HCT116 (cell line): Measurements from ENCODE around the gene ARFRP1. TPM values are rescaled to one million over a fixed set of nuclear protein-coding genes. Genes with fewer than 3 reads are reported as not detected.

Experiments
- ATAC-seq: fragments of 200-7000 bp; cut with Tn5 transposase; 2 replicates; pipeline ENCODE4 v1.9.1; 2020; ENCODE audit warnings: mild to moderate bottlenecking, moderate library complexity
- BruUV-seq: library from RNA; stranded (reverse); fragments of 400-500 nt; replicated peaks from 2 replicates; lab custom pipeline; 2021; lab: Mats Ljungman, UMichigan
- CTCF ChIA-PET: fragments of 300-600 bp; sonication (Branson Sonifier 250); formaldehyde crosslinking; loops from one replicate; lab custom pipeline; 2021; ENCODE audit warnings: antibody characterized with exemption; lab: Charles Lee
- POLR2A ChIA-PET: fragments of 300-600, 350-600 bp; sonication (Branson Sonifier 250); formaldehyde crosslinking; loops from one replicate; lab custom pipeline; 2021; ENCODE audit warnings: antibody characterized with exemption; lab: Charles Lee
- RAD21 ChIA-PET, 2 experiments: fragments of 300-600 bp; sonication (Branson Sonifier 250); formaldehyde crosslinking; loops; one replicate each; lab custom pipeline; 2023; ENCODE audit warnings: low total read pairs in 2 of 2; ENCODE audit not compliant: uncharacterized antibody in 2 of 2, unreplicated experiment in 2 of 2, low non-redundant PET in 1 of 2; lab: Charles Lee
- DNase-seq: peaks from one replicate; pipeline ENCODE4 v3.0.0-alpha.2; 2010; ENCODE audit warnings: low read depth, low spot score
- H2AFZ ChIP-seq: fragments of 200-600 bp; shearing (Covaris generic), sonication (generic); 2 replicates; pipeline ENCODE4 v1.6.1; 2017; ENCODE audit warnings: low read depth, mixed run types, mixed read lengths, antibody characterized with exemption, low read length; ENCODE audit not compliant: poor library complexity, severe bottlenecking
- H3K27ac ChIP-seq: 2 replicates; pipeline ENCODE4 v1.5.1; 2012; ENCODE audit warnings: low read depth, low read length
- H3K27me3 ChIP-seq: fragments of 200-600 bp; sonication (generic); 2 replicates; pipeline ENCODE4 v1.6.1; 2016; ENCODE audit warnings: mixed run types, low read length, mixed read lengths; ENCODE audit not compliant: insufficient read depth
- H3K36me3 ChIP-seq, 2 experiments: fragments of 200-500 bp in 1 of 2; fragments of 200-600 bp in 1 of 2; sonication (Bioruptor generic) in 1 of 2; sonication (generic) in 1 of 2; 2 replicates each; pipeline versions ENCODE4 v1.5.1 to v1.6.1; 2014 to 2016; ENCODE audit warnings: low read length in 2 of 2, inconsistent platforms in 1 of 2, mixed read lengths in 1 of 2, mixed run types in 1 of 2; ENCODE audit not compliant: insufficient read depth in 2 of 2, control insufficient read depth in 1 of 2
- H3K4me1 ChIP-seq, 2 experiments: fragments of 200-600 bp in 1 of 2; sonication (generic) in 1 of 2; 2 replicates each; pipeline versions ENCODE4 v1.5.1 to v1.6.1; 2012 to 2017; ENCODE audit warnings: low read length in 2 of 2, inconsistent platforms in 1 of 2, mild to moderate bottlenecking in 1 of 2, mixed read lengths in 1 of 2, mixed run types in 1 of 2, moderate library complexity in 1 of 2; ENCODE audit not compliant: insufficient read depth in 2 of 2, control insufficient read depth in 1 of 2
- H3K4me2 ChIP-seq: fragments of 200-600 bp; sonication (generic); 2 replicates; pipeline ENCODE4 v1.6.1; 2017; ENCODE audit warnings: mixed run types, low read length, mixed read lengths
- H3K4me3 ChIP-seq, 2 experiments: fragments of 200-600 bp in 1 of 2; sonication (generic) in 1 of 2; replicated peaks in 1 of 2; 2 replicates each; pipeline ENCODE4 v1.5.1; 2011 to 2016; ENCODE audit warnings: low read length in 2 of 2, control low read depth in 1 of 2, low read depth in 1 of 2, mild to moderate bottlenecking in 1 of 2, mixed read lengths in 1 of 2, mixed run types in 1 of 2
- H3K79me2 ChIP-seq: fragments of 200-600 bp; sonication (generic); 2 replicates; pipeline ENCODE4 v1.6.1; 2017; ENCODE audit warnings: mild to moderate bottlenecking, mixed run types, low read length, moderate library complexity, mixed read lengths; ENCODE audit not compliant: insufficient read depth
- H3K9ac ChIP-seq: fragments of 200-600 bp; sonication (generic); 2 replicates; pipeline ENCODE4 v1.6.1; 2016; ENCODE audit warnings: low read length, mixed read lengths
- H3K9me2 ChIP-seq: fragments of 200-600 bp; sonication (generic), shearing (Covaris generic); 2 replicates; pipeline ENCODE4 v1.6.1; 2017; ENCODE audit warnings: mixed run types, mild to moderate bottlenecking, moderate library complexity; ENCODE audit not compliant: insufficient read depth
- H3K9me3 ChIP-seq, 2 experiments: fragments of 200-500 bp in 1 of 2; fragments of 200-600 bp in 1 of 2; sonication (Bioruptor generic) in 1 of 2; sonication (generic) in 1 of 2; 2 replicates each; pipeline ENCODE4 v1.6.1; 2014 to 2017; ENCODE audit warnings: low read length in 2 of 2, mixed read lengths in 2 of 2, inconsistent platforms in 1 of 2, low read depth in 1 of 2, mild to moderate bottlenecking in 1 of 2, mixed run types in 1 of 2, moderate library complexity in 1 of 2; ENCODE audit not compliant: control insufficient read depth in 1 of 2, insufficient read depth in 1 of 2
- H4K20me1 ChIP-seq: fragments of 200-600 bp; sonication (generic), shearing (Covaris generic); 2 replicates; pipeline ENCODE4 v1.6.1; 2017; ENCODE audit warnings: mixed run types, mild to moderate bottlenecking, moderate library complexity; ENCODE audit not compliant: insufficient read depth
- ATF3 ChIP-seq: IDR thresholded peaks from 2 replicates; pipeline ENCODE4 v1.6.1; 2012
- CBX3 ChIP-seq: IDR thresholded peaks from 2 replicates; pipeline ENCODE4 v1.6.1; 2012; ENCODE audit warnings: low read depth
- CEBPB ChIP-seq: IDR thresholded peaks from 2 replicates; pipeline ENCODE4 v1.6.1; 2012; ENCODE audit warnings: low read depth
- CTCF ChIP-seq, 3 experiments: fragments of 200-600 bp in 1 of 3; sonication (generic) in 1 of 3; IDR thresholded peaks in 2 of 3; conservative IDR thresholded peaks in 1 of 3; 2 replicates each; pipeline ENCODE4 v1.5.1; 2012 to 2017; ENCODE audit warnings: low read depth in 2 of 3, low read length in 2 of 3, antibody characterized with exemption in 1 of 3, borderline replicate concordance in 1 of 3, control low read depth in 1 of 3, mild to moderate bottlenecking in 1 of 3, mixed read lengths in 1 of 3, mixed run types in 1 of 3, moderate library complexity in 1 of 3; ENCODE audit not compliant: insufficient read depth in 1 of 3
- ELF1 ChIP-seq: IDR thresholded peaks from 2 replicates; pipeline ENCODE4 v1.6.1; 2012; ENCODE audit warnings: low read depth, borderline replicate concordance
- EZH2 ChIP-seq: fragments of 200-600 bp; sonication (generic); IDR thresholded peaks from 2 replicates; pipeline ENCODE4 v1.6.1; 2017; ENCODE audit warnings: antibody characterized with exemption, mixed run types
- FOSL1 ChIP-seq: IDR thresholded peaks from 2 replicates; pipeline ENCODE4 v1.6.1; 2012; ENCODE audit warnings: low read depth
- JUND ChIP-seq: IDR thresholded peaks from 2 replicates; pipeline ENCODE4 v1.6.1; 2012
- MAX ChIP-seq: IDR thresholded peaks from 2 replicates; pipeline ENCODE4 v1.6.1; 2012
- RAD21 ChIP-seq: IDR thresholded peaks from 2 replicates; pipeline ENCODE4 v1.6.1; 2012; ENCODE audit warnings: low read depth, mild to moderate bottlenecking
- SIN3A ChIP-seq: IDR thresholded peaks from 2 replicates; pipeline ENCODE4 v1.6.1; 2012; ENCODE audit warnings: low read depth
- SP1 ChIP-seq: IDR thresholded peaks from 2 replicates; pipeline ENCODE4 v1.6.1; 2012; ENCODE audit warnings: low read depth
- SRF ChIP-seq: IDR thresholded peaks from 2 replicates; pipeline ENCODE4 v1.6.1; 2012; ENCODE audit warnings: low read depth
- YY1 ChIP-seq: IDR thresholded peaks from 2 replicates; pipeline ENCODE4 v1.6.1; 2011; ENCODE audit warnings: low read length, low read depth, moderate library complexity, mild to moderate bottlenecking; ENCODE audit not compliant: insufficient replicate concordance; ENCODE audit errors: extremely low read depth
- ZBTB33 ChIP-seq: IDR thresholded peaks from 2 replicates; pipeline ENCODE4 v1.6.1; 2011; ENCODE audit warnings: mild to moderate bottlenecking, low read length, moderate library complexity; ENCODE audit not compliant: insufficient replicate concordance; ENCODE audit errors: extremely low read depth
- ZFX ChIP-seq: fragments of 450-650 bp; IDR thresholded peaks from 2 replicates; pipeline ENCODE4 v1.6.1; 2017
- intact Hi-C: fragments of 100-400 bp; cut with micrococcal nuclease; formaldehyde crosslinking; loops from 2 replicates; pipeline ENCODE4 v1.10.0; 2022
- total RNA-seq: library from RNA; stranded (reverse); gene quantifications from one replicate; pipeline ENCODE4 v1.2.1, GENCODE V29; 2021; ENCODE audit not compliant: unreplicated experiment

ARFRP1 gene
- total RNA-seq, 1 experiment from 2014 or later, result 53.7 TPM

GRCh38 chr20:63709149-63709527 lies 1.4 kb upstream of the ARFRP1 start:
- Histone ChIP-seq H2AFZ (no peak overlapping the region), H3K9me2 (no peaks in the 10 kb centered on the region), H3K4me2 (peak overlapping the region; percentile 95), H3K79me2 (peaks cover 89% of the 10 kb centered on the region), H3K27me3 (no peaks in the 10 kb centered on the region), H3K9ac (peak overlapping the region; percentile 96), H3K27ac (no peak overlapping the region), H4K20me1 (no peaks in the 10 kb centered on the region), H3K36me3 (peaks cover 15 to 55% of the 10 kb centered on the region in 2 experiments), H3K9me3 (peaks cover 0 to 6% of the 10 kb centered on the region in 2 experiments; a peak in 1 of 4 replicates), H3K4me1 (peaks cover 13 to 21% of the 10 kb centered on the region in 2 experiments), H3K4me3 (peak overlapping the region; percentile 85 to 96)
- no peak for DNase-seq
- intact Hi-C loops, result loop anchor here (10.0 kb wide), 1 partner anchor 346 kb away; no protein-coding TSS in a partner anchor
- TF ChIP-seq ZBTB33, result no peak
- no peak for TF ChIP-seq ELF1
- TF ChIP-seq JUND, result no peak
- no peak for TF ChIP-seq SP1
- no peak for TF ChIP-seq EZH2
- no peak for TF ChIP-seq RAD21
- TF ChIP-seq CTCF (IDR thresholded peaks at IDR 0.05 in 2 of 3, conservative IDR thresholded peaks at IDR 0.05 in 1 of 3; ENCODE audit: borderline replicate concordance in 1 of 3, insufficient read depth in 1 of 3, low read depth in 2 of 3, low read length in 2 of 3), result no peak
- no peak for TF ChIP-seq ZFX
- no peak for TF ChIP-seq SIN3A
- TF ChIP-seq MAX, result no peak
- TF ChIP-seq CEBPB, result no peak
- TF ChIP-seq YY1, result no peak
- no peak for TF ChIP-seq CBX3
- TF ChIP-seq ATF3, result no peak
- no peak for TF ChIP-seq SRF
- TF ChIP-seq FOSL1, result no peak
- ChIA-PET POLR2A (interaction anchor here (1.7 to 2.2 kb wide), 2 partner anchors 32 to 156 kb away, joined by 6 to 15 read pairs; partner anchors contain the start of gene TPD52L2), CTCF (no interaction called here), RAD21 (no interaction called here)
- no peak for ATAC-seq
- BruUV-seq, result no TSS peak
